Lower leg skin (tissue), 3 donors: ENCODE results near the gene ARID1B.

Experiments used
- POLR2A ChIP-seq, 2 donors: fragments of 450-650 bp; IDR thresholded peaks; one replicate each; pipeline ENCODE4 v1.6.1; 2016 to 2017; ENCODE audit warnings: antibody characterized with exemption in 2 of 2, mild to moderate bottlenecking in 1 of 2, moderate library complexity in 1 of 2
- TF ChIP-seq, protein P1 (sequence below), 3 donors: fragments of 450-650 bp; IDR thresholded peaks; one replicate each; pipeline ENCODE4 v1.5.1; 2016; ENCODE audit warnings: antibody characterized with exemption in 3 of 3, mild to moderate bottlenecking in 3 of 3, moderate library complexity in 2 of 3

DNA sequence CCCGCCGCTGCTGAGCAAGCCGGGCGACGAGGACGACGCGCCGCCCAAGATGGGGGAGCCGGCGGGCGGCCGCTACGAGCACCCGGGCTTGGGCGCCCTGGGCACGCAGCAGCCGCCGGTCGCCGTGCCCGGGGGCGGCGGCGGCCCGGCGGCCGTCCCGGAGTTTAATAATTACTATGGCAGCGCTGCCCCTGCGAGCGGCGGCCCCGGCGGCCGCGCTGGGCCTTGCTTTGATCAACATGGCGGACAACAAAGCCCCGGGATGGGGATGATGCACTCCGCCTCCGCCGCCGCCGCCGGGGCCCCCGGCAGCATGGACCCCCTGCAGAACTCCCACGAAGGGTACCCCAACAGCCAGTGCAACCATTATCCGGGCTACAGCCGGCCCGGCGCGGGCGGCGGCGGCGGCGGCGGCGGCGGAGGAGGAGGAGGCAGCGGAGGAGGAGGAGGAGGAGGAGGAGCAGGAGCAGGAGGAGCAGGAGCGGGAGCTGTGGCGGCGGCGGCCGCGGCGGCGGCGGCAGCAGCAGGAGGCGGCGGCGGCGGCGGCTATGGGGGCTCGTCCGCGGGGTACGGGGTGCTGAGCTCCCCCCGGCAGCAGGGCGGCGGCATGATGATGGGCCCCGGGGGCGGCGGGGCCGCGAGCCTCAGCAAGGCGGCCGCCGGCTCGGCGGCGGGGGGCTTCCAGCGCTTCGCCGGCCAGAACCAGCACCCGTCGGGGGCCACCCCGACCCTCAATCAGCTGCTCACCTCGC lies 1.5 kb downstream of the ARID1B start:
- TF ChIP-seq, protein P1, sequence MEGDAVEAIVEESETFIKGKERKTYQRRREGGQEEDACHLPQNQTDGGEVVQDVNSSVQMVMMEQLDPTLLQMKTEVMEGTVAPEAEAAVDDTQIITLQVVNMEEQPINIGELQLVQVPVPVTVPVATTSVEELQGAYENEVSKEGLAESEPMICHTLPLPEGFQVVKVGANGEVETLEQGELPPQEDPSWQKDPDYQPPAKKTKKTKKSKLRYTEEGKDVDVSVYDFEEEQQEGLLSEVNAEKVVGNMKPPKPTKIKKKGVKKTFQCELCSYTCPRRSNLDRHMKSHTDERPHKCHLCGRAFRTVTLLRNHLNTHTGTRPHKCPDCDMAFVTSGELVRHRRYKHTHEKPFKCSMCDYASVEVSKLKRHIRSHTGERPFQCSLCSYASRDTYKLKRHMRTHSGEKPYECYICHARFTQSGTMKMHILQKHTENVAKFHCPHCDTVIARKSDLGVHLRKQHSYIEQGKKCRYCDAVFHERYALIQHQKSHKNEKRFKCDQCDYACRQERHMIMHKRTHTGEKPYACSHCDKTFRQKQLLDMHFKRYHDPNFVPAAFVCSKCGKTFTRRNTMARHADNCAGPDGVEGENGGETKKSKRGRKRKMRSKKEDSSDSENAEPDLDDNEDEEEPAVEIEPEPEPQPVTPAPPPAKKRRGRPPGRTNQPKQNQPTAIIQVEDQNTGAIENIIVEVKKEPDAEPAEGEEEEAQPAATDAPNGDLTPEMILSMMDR (IDR thresholded peaks at IDR 0.05) = no peak
- no peak for TF ChIP-seq POLR2A (IDR thresholded peaks at IDR 0.05)
